ENCODE data around the gene EPN3. TPM values are rescaled to one million over a fixed set of nuclear protein-coding genes. Genes with fewer than 3 reads are reported as not detected.

EPN3 gene
- total RNA-seq, 4 donors from 2014 or later: 30.3 to 110 (median 78.5) TPM

- WGBS: 83% methylated on average over 8 of the region's 8 CpGs
- no peak for DNase-seq (ENCODE audit: low spot score in 2 of 2)
- Histone ChIP-seq H3K4me1 (peaks cover 20% of the 10 kb centered on the region), H3K27ac (no peak overlapping the region), H3K9me3 (no peaks in the 10 kb centered on the region), H3K27me3 (no peaks in the 10 kb centered on the region), H3K4me3 (no peak overlapping the region), H3K36me3 (peaks cover 31% of the 10 kb centered on the region)
- TF ChIP-seq, protein P1, sequence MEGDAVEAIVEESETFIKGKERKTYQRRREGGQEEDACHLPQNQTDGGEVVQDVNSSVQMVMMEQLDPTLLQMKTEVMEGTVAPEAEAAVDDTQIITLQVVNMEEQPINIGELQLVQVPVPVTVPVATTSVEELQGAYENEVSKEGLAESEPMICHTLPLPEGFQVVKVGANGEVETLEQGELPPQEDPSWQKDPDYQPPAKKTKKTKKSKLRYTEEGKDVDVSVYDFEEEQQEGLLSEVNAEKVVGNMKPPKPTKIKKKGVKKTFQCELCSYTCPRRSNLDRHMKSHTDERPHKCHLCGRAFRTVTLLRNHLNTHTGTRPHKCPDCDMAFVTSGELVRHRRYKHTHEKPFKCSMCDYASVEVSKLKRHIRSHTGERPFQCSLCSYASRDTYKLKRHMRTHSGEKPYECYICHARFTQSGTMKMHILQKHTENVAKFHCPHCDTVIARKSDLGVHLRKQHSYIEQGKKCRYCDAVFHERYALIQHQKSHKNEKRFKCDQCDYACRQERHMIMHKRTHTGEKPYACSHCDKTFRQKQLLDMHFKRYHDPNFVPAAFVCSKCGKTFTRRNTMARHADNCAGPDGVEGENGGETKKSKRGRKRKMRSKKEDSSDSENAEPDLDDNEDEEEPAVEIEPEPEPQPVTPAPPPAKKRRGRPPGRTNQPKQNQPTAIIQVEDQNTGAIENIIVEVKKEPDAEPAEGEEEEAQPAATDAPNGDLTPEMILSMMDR (IDR thresholded peaks at IDR 0.05): no peak
- TF ChIP-seq POLR2A (IDR thresholded peaks at IDR 0.05) (no peak), POLR2AphosphoS5 (IDR thresholded peaks at IDR 0.05) (no peak)
Observed at GRCh38 chr17:50551433-50551815, 18.9 kb downstream of the EPN3 start.

- no peak overlapping the region for H3K27ac ChIP-seq
- H3K27me3 ChIP-seq: no peaks in the 10 kb centered on the region
- peaks cover 31% of the 10 kb centered on the region for H3K36me3 ChIP-seq
- no peak for DNase-seq (ENCODE audit: low spot score in 2 of 2)
- no peak for TF ChIP-seq POLR2AphosphoS5 (IDR thresholded peaks at IDR 0.05)
- no peak for TF ChIP-seq EP300 (IDR thresholded peaks at IDR 0.05)
- TF ChIP-seq, protein P1 (IDR thresholded peaks at IDR 0.05): no peak
- no peak for TF ChIP-seq POLR2A (IDR thresholded peaks at IDR 0.05)
- no peaks in the 10 kb centered on the region for H3K9me3 ChIP-seq
- H3K4me1 ChIP-seq: peaks cover 18% of the 10 kb centered on the region
- whole genome bisulfite sequencing: 88% methylated on average over 3 of the region's 12 CpGs
- no peak overlapping the region for H3K4me3 ChIP-seq
Observed at GRCh38 chr17:50551884-50552283, 19.3 kb downstream of the EPN3 start.

GRCh38 chr17:50554201-50554600 is 21.7 kb downstream of the EPN3 start:
- H3K4me1 ChIP-seq: peaks cover 17% of the 10 kb centered on the region
- peaks cover 24% of the 10 kb centered on the region for H3K36me3 ChIP-seq
- H3K27me3 ChIP-seq: peaks cover 5% of the 10 kb centered on the region
- H3K9me3 ChIP-seq: no peaks in the 10 kb centered on the region
- DNase-seq (ENCODE audit: low spot score in 2 of 2): no peak
- no peak overlapping the region for H3K4me3 ChIP-seq
- TF ChIP-seq POLR2A (IDR thresholded peaks at IDR 0.05): no peak
- TF ChIP-seq, protein P1 (IDR thresholded peaks at IDR 0.05): no peak
- no peak for TF ChIP-seq POLR2AphosphoS5 (IDR thresholded peaks at IDR 0.05)
- TF ChIP-seq EP300 (IDR thresholded peaks at IDR 0.05): no peak
- no peak overlapping the region for H3K27ac ChIP-seq
- 98% methylated on average over 15 of the region's 17 CpGs for WGBS

DNA sequence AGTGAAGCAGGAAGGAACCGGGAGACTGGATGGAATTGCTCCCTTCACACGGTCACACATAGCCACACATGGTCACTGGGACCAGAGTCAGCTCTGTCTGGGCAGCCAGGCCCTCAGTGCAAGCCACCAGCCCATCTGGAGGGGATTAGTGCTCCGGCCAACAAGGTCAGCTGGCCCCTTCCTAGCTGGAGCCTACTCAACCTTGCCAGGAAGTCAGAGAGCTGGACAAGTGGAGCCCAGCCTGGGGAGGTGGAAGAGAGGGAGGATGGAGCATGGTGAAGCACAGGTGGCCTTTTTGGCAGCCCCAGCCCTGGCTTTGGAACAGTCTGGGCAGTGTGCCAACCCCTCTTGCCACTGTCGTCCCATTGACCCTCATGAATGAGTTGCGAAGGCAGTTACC is 24.3 kb downstream of the EPN3 start:
- WGBS: 56% methylated on average over 3 of the region's 5 CpGs
- Histone ChIP-seq H3K9me3 (no peaks in the 10 kb centered on the region), H3K4me1 (peaks cover 42% of the 10 kb centered on the region), H3K4me3 (no peak overlapping the region), H3K27me3 (peaks cover 30% of the 10 kb centered on the region), H3K27ac (no peak overlapping the region), H3K36me3 (peaks cover 10% of the 10 kb centered on the region)
- TF ChIP-seq POLR2A (IDR thresholded peaks at IDR 0.05) (no peak), EP300 (IDR thresholded peaks at IDR 0.05) (no peak), POLR2AphosphoS5 (IDR thresholded peaks at IDR 0.05) (no peak)
- TF ChIP-seq, protein P1 (IDR thresholded peaks at IDR 0.05): no peak
- no peak for DNase-seq (ENCODE audit: low spot score in 2 of 2)

DNA sequence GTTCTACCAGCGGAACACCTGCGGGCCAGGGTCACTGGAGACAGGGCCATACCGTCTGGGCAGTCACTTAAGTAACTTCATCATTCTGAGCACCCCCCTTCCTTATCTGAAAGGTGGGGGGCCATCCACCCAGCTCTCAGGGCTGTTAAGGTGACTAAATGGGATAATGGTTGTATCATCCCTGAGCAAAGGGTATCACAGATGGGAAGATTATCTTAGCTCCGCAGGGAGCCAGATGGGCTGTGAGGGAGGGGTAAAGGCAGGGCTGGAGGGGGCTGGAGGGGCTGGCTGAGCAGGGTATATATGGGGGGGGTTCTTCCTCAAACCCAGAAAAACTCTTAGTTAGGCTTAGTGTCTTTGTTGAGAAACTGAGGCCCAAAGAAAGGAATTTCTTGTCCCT is 25.1 kb downstream of the EPN3 start:
- H3K9me3 ChIP-seq: no peaks in the 10 kb centered on the region
- H3K36me3 ChIP-seq: peaks cover 10% of the 10 kb centered on the region
- no peak for DNase-seq (ENCODE audit: low spot score in 2 of 2)
- TF ChIP-seq EP300 (IDR thresholded peaks at IDR 0.05) (no peak), POLR2AphosphoS5 (IDR thresholded peaks at IDR 0.05) (no peak), POLR2A (IDR thresholded peaks at IDR 0.05) (no peak)
- TF ChIP-seq, protein P1 (IDR thresholded peaks at IDR 0.05): no peak
- WGBS: 85% methylated on average over 4 of the region's 4 CpGs
- peaks cover 38% of the 10 kb centered on the region for H3K27me3 ChIP-seq
- no peak overlapping the region for H3K4me3 ChIP-seq
- H3K27ac ChIP-seq: no peak overlapping the region
- peaks cover 50% of the 10 kb centered on the region for H3K4me1 ChIP-seq

Measured in suprapubic skin (tissue), 4 donors.